H1 (cell line): Measurements from ENCODE around the gene IVNS1ABP. TPM values are rescaled to one million over a fixed set of nuclear protein-coding genes. Genes with fewer than 3 reads are reported as not detected.

Experiments used
- ASH2L ChIP-seq: fragments of 200-600, 300-600 bp; sonication (generic); IDR thresholded peaks from one replicate; pipeline ENCODE4 v1.7.1; 2017; ENCODE audit warnings: low read length
- CREB1 ChIP-seq: IDR thresholded peaks from 2 replicates; pipeline ENCODE4 v1.6.1; 2012; ENCODE audit warnings: inconsistent platforms
- CTBP2 ChIP-seq: IDR thresholded peaks from 2 replicates; pipeline ENCODE4 v1.7.0; 2011; ENCODE audit warnings: borderline replicate concordance, mild to moderate bottlenecking, moderate library complexity, mixed read lengths, low read length; ENCODE audit not compliant: insufficient read depth, insufficient read length
- FOSL1 ChIP-seq: IDR thresholded peaks from 2 replicates; pipeline ENCODE4 v1.6.1; 2011; ENCODE audit warnings: mild to moderate bottlenecking, low read depth, low read length, moderate library complexity; ENCODE audit not compliant: insufficient read depth
- POLR2A ChIP-seq, 2 experiments: IDR thresholded peaks; 1 replicate in 1 of 2; 2 replicates in 1 of 2; pipeline ENCODE4 v1.6.1; 2011; ENCODE audit warnings: low read depth in 2 of 2, low read length in 2 of 2, mild to moderate bottlenecking in 2 of 2; ENCODE audit errors: control extremely low read depth in 1 of 2
- POLR2AphosphoS5 ChIP-seq: IDR thresholded peaks from 2 replicates; pipeline ENCODE4 v1.6.1; 2011; ENCODE audit warnings: low read depth, low read length
- RBBP5 ChIP-seq: IDR thresholded peaks from 2 replicates; pipeline ENCODE4 v1.7.1; 2012; ENCODE audit warnings: low read depth, mild to moderate bottlenecking, inconsistent platforms, low read length, moderate library complexity, borderline replicate concordance
- SP4 ChIP-seq: IDR thresholded peaks from 2 replicates; pipeline ENCODE4 v1.6.1; 2012; ENCODE audit warnings: low read length, inconsistent platforms
- TAF7 ChIP-seq: optimal IDR thresholded peaks from 2 replicates; pipeline ENCODE3; 2011; ENCODE audit warnings: low read depth, mild to moderate bottlenecking, inconsistent platforms, low read length, moderate library complexity, borderline replicate concordance
- TEAD4 ChIP-seq: IDR thresholded peaks from 2 replicates; pipeline ENCODE4 v1.6.1; 2012; ENCODE audit warnings: low read depth, low read length, inconsistent platforms, mixed read lengths
- polyA plus RNA-seq, 7 experiments: library from polyadenylated mRNA; depleted of rRNA in 3 of 7; stranded (reverse) in 5 of 7; unstranded in 2 of 7; fragments of >200 nt in 5 of 7; fragments of 200-250 nt in 2 of 7; gene quantifications; 1 replicate in 5 of 7; 2 replicates in 1 of 7; 4 replicates in 1 of 7; pipeline versions ENCODE4 v1.2.1 to v1.2.3, GENCODE V29; 2011 to 2013; ENCODE audit warnings: missing spikeins in 2 of 7, mixed read lengths in 2 of 7
- total RNA-seq: library from RNA; stranded (reverse); fragmentation: NEBNext Ultra II Directional; extraction: Animal tissue kit (Norgen Biotek cat#: 25700); gene quantifications from 2 replicates; pipeline ENCODE4 v1.2.1, GENCODE V29; 2021
- TF ChIP-seq, protein P1 (sequence below): fragments of 300-600 bp; sonication (generic); IDR thresholded peaks from 2 replicates; pipeline ENCODE4 v1.7.1; 2012; ENCODE audit warnings: low read length, moderate library complexity, mild to moderate bottlenecking, inconsistent platforms; ENCODE audit not compliant: insufficient replicate concordance

IVNS1ABP gene
- total and polyA plus RNA-seq, 2 of the 8 experiments (the other 6 are each of a cell fraction or from before 2014, with no cell fraction given), result 65.9 to 189 TPM

DNA sequence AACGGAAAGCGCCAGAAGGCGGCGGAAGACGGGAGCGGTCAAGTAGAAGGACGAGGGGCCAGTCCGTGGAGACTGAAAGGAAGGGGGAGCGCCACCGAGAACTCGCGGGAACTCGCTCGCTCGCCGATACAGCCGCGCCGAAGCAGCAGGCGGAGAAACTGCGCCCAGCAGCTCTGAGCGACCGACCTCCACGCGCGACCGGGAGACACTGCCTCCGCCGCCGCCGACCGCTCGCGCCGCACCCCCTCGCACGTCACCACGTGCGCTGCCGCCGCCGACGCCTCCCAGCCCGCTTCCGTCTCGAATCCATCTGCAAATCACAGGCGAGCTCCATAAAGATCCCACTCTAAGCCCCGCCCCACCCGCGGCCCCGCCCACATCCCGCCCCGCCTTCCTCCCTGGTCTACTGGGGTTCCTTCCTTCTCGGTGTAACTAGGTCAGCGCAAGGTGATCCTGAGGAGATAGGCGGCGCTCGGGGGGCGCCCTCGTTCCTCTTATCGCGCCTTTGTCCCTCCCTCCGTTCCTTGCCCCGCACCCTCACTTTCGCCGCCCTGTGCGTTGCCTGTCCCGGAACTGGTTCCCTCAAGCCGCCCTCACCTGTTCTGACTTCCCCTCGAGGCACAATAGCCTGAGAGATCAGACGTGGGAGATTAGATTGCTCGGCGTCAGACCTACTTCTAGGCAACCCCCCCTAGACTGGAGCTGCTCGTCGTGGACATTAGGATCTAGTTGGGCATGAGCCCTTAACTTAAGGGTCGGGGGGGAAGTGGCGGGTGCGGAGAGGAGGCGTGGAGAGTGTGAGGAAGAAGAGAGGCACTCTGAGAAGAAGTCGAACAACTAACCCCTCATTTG lies at the start of gene IVNS1ABP (continued):
- TF ChIP-seq CTBP2 (peak; percentile 45), TEAD4 (peak; percentile 1; the same call in 1 of the 2 replicates), SP4 (no peak; the same call in 1 of the 2 replicates), CREB1 (peak; percentile 83), TAF7 (peak; percentile 60), POLR2A (IDR thresholded peaks at IDR 0.05; ENCODE audit: control extremely low read depth in 1 of 2, low read depth in 2 of 2, low read length in 2 of 2) (peak; percentile 86 to 95), ASH2L (peak; percentile 98), RBBP5 (peak; percentile 58; the same call in 1 of the 2 replicates), POLR2AphosphoS5 (peak; percentile 84), FOSL1 (no peak)
- TF ChIP-seq, protein P1, sequence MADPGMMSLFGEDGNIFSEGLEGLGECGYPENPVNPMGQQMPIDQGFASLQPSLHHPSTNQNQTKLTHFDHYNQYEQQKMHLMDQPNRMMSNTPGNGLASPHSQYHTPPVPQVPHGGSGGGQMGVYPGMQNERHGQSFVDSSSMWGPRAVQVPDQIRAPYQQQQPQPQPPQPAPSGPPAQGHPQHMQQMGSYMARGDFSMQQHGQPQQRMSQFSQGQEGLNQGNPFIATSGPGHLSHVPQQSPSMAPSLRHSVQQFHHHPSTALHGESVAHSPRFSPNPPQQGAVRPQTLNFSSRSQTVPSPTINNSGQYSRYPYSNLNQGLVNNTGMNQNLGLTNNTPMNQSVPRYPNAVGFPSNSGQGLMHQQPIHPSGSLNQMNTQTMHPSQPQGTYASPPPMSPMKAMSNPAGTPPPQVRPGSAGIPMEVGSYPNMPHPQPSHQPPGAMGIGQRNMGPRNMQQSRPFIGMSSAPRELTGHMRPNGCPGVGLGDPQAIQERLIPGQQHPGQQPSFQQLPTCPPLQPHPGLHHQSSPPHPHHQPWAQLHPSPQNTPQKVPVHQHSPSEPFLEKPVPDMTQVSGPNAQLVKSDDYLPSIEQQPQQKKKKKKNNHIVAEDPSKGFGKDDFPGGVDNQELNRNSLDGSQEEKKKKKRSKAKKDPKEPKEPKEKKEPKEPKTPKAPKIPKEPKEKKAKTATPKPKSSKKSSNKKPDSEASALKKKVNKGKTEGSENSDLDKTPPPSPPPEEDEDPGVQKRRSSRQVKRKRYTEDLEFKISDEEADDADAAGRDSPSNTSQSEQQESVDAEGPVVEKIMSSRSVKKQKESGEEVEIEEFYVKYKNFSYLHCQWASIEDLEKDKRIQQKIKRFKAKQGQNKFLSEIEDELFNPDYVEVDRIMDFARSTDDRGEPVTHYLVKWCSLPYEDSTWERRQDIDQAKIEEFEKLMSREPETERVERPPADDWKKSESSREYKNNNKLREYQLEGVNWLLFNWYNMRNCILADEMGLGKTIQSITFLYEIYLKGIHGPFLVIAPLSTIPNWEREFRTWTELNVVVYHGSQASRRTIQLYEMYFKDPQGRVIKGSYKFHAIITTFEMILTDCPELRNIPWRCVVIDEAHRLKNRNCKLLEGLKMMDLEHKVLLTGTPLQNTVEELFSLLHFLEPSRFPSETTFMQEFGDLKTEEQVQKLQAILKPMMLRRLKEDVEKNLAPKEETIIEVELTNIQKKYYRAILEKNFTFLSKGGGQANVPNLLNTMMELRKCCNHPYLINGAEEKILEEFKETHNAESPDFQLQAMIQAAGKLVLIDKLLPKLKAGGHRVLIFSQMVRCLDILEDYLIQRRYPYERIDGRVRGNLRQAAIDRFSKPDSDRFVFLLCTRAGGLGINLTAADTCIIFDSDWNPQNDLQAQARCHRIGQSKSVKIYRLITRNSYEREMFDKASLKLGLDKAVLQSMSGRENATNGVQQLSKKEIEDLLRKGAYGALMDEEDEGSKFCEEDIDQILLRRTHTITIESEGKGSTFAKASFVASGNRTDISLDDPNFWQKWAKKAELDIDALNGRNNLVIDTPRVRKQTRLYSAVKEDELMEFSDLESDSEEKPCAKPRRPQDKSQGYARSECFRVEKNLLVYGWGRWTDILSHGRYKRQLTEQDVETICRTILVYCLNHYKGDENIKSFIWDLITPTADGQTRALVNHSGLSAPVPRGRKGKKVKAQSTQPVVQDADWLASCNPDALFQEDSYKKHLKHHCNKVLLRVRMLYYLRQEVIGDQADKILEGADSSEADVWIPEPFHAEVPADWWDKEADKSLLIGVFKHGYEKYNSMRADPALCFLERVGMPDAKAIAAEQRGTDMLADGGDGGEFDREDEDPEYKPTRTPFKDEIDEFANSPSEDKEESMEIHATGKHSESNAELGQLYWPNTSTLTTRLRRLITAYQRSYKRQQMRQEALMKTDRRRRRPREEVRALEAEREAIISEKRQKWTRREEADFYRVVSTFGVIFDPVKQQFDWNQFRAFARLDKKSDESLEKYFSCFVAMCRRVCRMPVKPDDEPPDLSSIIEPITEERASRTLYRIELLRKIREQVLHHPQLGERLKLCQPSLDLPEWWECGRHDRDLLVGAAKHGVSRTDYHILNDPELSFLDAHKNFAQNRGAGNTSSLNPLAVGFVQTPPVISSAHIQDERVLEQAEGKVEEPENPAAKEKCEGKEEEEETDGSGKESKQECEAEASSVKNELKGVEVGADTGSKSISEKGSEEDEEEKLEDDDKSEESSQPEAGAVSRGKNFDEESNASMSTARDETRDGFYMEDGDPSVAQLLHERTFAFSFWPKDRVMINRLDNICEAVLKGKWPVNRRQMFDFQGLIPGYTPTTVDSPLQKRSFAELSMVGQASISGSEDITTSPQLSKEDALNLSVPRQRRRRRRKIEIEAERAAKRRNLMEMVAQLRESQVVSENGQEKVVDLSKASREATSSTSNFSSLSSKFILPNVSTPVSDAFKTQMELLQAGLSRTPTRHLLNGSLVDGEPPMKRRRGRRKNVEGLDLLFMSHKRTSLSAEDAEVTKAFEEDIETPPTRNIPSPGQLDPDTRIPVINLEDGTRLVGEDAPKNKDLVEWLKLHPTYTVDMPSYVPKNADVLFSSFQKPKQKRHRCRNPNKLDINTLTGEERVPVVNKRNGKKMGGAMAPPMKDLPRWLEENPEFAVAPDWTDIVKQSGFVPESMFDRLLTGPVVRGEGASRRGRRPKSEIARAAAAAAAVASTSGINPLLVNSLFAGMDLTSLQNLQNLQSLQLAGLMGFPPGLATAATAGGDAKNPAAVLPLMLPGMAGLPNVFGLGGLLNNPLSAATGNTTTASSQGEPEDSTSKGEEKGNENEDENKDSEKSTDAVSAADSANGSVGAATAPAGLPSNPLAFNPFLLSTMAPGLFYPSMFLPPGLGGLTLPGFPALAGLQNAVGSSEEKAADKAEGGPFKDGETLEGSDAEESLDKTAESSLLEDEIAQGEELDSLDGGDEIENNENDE, result no peak
